ENCODE results near the gene ZFHX3.

ZFHX3 gene

GRCh38 chr16:72862090-72862489, 185.8 kb downstream of the ZFHX3 start:
- DNase-seq, result no peak

- DNase-seq, result no peak
Measured at GRCh38 chr16:72860726-72861562, 187.0 kb downstream of the ZFHX3 start.

- DNase-seq, result no peak
Measured at GRCh38 chr16:72859581-72859980, 188.3 kb downstream of the ZFHX3 start.

GRCh38 chr16:72858665-72859493, 189.0 kb downstream of the ZFHX3 start:
- DNase-seq, result no peak

GRCh38 chr16:72857834-72858664, 189.9 kb downstream of the ZFHX3 start:
- DNase-seq, result no peak

- no peak for DNase-seq
Measured at GRCh38 chr16:72856797-72857196, 191.1 kb downstream of the ZFHX3 start.

- no peak for DNase-seq
Measured at GRCh38 chr16:72854267-72854959, 193.5 kb downstream of the ZFHX3 start.

- DNase-seq, result no peak
Measured at GRCh38 chr16:72853575-72854266, 194.2 kb downstream of the ZFHX3 start.

- no peak for DNase-seq
Measured at GRCh38 chr16:72852421-72852820, 195.5 kb downstream of the ZFHX3 start.

GRCh38 chr16:72850853-72851252, 197.1 kb downstream of the ZFHX3 start:
- DNase-seq, result no peak

- DNase-seq, result no peak
Measured at GRCh38 chr16:72850021-72850420, 197.9 kb downstream of the ZFHX3 start.

GRCh38 chr16:72848759-72849664, 198.9 kb downstream of the ZFHX3 start:
- no peak for DNase-seq

GRCh38 chr16:72848028-72848400, 199.9 kb downstream of the ZFHX3 start:
- DNase-seq, result no peak

GRCh38 chr16:72847187-72848027, 200.5 kb downstream of the ZFHX3 start:
- DNase-seq, result no peak

GRCh38 chr16:72846594-72846993, 201.3 kb downstream of the ZFHX3 start:
- no peak for DNase-seq

GRCh38 chr16:72845322-72846020, 202.5 kb downstream of the ZFHX3 start:
- DNase-seq, result no peak

- DNase-seq, result no peak
Measured at GRCh38 chr16:72844225-72844920, 203.6 kb downstream of the ZFHX3 start.

- no peak for DNase-seq
Measured at GRCh38 chr16:72841506-72841905, 206.4 kb downstream of the ZFHX3 start.

Measured in activated effector memory CD4-positive, alpha-beta T cell treated with Interleukin-2 at 50 U/mL for 16 hours (primary cell).